Measurements from ENCODE around the gene ZNF232. TPM values are rescaled to one million over a fixed set of nuclear protein-coding genes. Genes with fewer than 3 reads are reported as not detected.

The ZNF232 gene
- total and polyA plus RNA-seq, 2 of the 13 experiments (the other 11 are each of a cell fraction or from before 2014, with no cell fraction given) = 7.8 to 28.7 TPM

- TF ChIP-seq FOXO4 (CRISPR knock-in tag; conservative IDR thresholded peaks at IDR 0.05) (no peak), NFE2L1 (CRISPR knock-in tag; IDR thresholded peaks at IDR 0.05; ENCODE audit: borderline replicate concordance) (peak; percentile 66; the same call in 1 of the 2 replicates), MBNL3 (CRISPR knock-in tag; conservative IDR thresholded peaks at IDR 0.05) (no peak), GATAD1 (CRISPR knock-in tag; IDR thresholded peaks at IDR 0.05) (peak; percentile 83), ATM (IDR thresholded peaks at IDR 0.05; ENCODE audit: borderline replicate concordance) (no peak), TCF7L2 (IDR thresholded peaks at IDR 0.05; ENCODE audit: low read depth, low read length) (no peak), SALL2 (CRISPR knock-in tag; IDR thresholded peaks at IDR 0.05) (peak; percentile 92), ZNF652 (CRISPR knock-in tag; IDR thresholded peaks at IDR 0.05; ENCODE audit: borderline replicate concordance, low read depth) (no peak), GPBP1L1 (CRISPR knock-in tag; IDR thresholded peaks at IDR 0.05) (no peak), SOX6 (IDR thresholded peaks at IDR 0.05) (no peak), SOX6 (CRISPR knock-in tag; IDR thresholded peaks at IDR 0.05) (peak; percentile 45; the same call in 1 of the 2 replicates), CHD2 (IDR thresholded peaks at IDR 0.05; ENCODE audit: low read depth, low read length) (no peak), ZNF430 (CRISPR knock-in tag; IDR thresholded peaks at IDR 0.05) (peak; percentile 89), GMEB1 (CRISPR knock-in tag; IDR thresholded peaks at IDR 0.05; ENCODE audit: borderline replicate concordance) (peak; percentile 93), TFDP2 (CRISPR knock-in tag; IDR thresholded peaks at IDR 0.05) (peak; percentile 97), ZNF562 (CRISPR knock-in tag; IDR thresholded peaks at IDR 0.05; ENCODE audit: borderline replicate concordance) (no peak), HMG20A (CRISPR knock-in tag; IDR thresholded peaks at IDR 0.05; ENCODE audit: borderline replicate concordance) (no peak), ZFP36L1 (CRISPR knock-in tag; IDR thresholded peaks at IDR 0.05) (peak; percentile 86; the same call in 1 of the 2 replicates), CBX2 (IDR thresholded peaks at IDR 0.05; ENCODE audit: low read depth, low read length) (no peak), CBX2 (CRISPR knock-in tag; IDR thresholded peaks at IDR 0.05; ENCODE audit: low read depth) (no peak; the same call in 1 of the 2 replicates), RBM39 (IDR thresholded peaks at IDR 0.05; ENCODE audit: low read depth, low read length, poor library complexity, severe bottlenecking) (peak; percentile 45), ZBTB43 (CRISPR knock-in tag; conservative IDR thresholded peaks at IDR 0.05) (0 out of 2 replicates have a peak, but pooled peaks have one; percentile 67), MEF2D (CRISPR knock-in tag; IDR thresholded peaks at IDR 0.05) (peak; percentile 78), ZNF878 (CRISPR knock-in tag; IDR thresholded peaks at IDR 0.05) (no peak)
These were observed at the start of gene ZNF232 (continued) for GRCh38 chr17:5111402-5112204.
